ENCODE data around the gene HOMER1. TPM values are rescaled to one million over a fixed set of nuclear protein-coding genes. Genes with fewer than 3 reads are reported as not detected.

The HOMER1 gene
- total RNA-seq, 1 experiment from 2014 or later = 6.3 TPM

DNA sequence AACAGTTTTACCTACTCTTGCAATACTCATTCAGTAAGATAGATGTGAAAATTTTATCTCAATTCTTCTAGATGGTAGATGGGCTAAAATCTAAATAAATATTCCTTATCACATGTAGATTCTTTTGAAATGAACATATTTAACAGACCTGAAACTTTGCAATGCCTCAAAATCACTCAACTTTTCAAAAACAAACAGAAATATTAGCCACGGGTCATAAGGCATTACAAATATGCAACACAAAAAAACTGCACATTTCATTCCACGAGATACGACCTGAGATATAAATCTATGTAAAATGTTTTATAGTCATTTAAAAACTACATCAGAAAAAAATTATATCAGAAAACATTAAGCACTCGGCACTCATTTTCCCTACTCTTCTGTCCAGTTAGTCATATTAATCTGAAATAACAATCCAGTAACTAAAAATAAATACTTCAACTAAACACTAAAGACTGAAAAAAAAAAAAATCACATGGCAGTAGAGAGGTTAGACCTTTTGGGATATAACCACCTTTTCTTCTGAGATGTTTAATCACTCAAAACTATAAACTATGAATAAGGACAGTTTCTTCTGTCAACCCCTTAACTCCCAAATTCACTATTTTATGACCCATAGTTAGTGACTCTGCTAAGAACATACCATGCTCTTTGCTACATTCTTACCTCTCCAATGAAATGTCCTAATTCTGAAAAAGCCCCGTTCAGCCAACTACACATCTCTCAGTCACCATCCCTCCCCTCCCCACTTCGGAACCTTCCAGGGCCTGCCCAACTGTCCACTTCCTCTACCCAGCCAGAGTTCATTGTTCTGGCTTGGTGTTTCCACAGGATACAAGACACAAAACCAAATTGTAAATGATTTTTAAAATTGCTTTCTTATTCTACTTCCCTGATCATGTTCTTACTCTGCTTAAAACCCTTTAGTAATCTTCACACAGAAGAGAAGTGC lies 6.4 kb downstream of the HOMER1 start:
- no peaks in the 10 kb centered on the region for H3K27me3 ChIP-seq
- DNase-seq = no peak
- H3K4me3 ChIP-seq = no peak overlapping the region
- no peaks in the 10 kb centered on the region; the same call in 1 of the 2 replicates for H3K36me3 ChIP-seq
- H3K9me3 ChIP-seq = no peaks in the 10 kb centered on the region

DNA sequence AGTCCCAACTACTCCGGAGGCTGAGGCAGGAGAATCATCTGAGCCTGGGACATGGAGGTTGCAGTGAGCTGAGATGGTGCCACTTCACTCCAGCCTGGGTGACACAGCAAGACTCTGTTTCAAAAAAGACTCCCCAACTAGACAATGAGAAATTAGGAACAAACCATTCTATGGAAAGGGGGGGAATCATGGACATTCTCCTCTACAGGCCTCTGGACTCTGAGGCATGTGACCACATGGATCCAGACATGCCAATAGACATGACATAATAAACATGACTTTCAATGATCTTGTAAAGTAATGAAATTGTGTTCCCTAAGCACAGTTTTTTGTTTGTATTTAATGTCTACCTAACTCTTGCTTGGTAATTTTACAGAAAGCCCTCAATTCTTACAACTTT lies 8.8 kb downstream of the HOMER1 start:
- Histone ChIP-seq H3K27me3 (no peaks in the 10 kb centered on the region), H3K36me3 (no peaks in the 10 kb centered on the region; the same call in 1 of the 2 replicates), H3K4me3 (no peak overlapping the region), H3K9me3 (no peaks in the 10 kb centered on the region)
- DNase-seq = no peak

DNA sequence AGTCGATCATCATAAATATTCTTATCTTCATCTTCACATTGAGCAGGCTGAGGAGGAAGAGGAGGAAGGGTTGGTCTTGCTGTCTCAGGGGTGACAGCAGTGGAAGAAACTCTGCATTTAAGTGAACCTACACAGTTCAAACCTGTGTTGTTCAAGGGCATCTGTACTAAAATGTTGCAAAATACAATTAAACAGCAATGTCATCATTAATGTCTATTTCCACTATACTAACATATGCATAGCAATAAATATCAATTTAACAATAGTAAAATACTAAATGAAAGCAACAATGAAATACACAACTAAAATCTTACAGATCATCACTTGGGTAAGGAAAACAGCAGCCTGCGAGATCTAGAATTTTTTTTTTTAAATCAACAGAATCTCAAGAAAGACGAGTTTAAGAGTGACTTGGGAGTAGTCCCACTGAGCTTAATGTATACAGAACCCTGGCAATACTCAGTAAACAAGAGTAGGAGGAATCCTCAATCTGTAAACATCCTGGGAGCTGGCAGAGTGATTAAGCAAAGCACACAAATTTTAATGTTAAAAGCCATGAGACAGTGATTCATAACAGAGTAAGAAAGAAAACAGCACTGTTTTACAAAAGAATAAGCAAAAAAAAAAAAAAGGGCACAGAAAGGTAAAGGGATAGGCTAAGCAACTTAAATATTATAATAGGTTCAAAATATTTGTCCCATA lies 10.0 kb downstream of the HOMER1 start:
- H3K27me3 ChIP-seq = no peaks in the 10 kb centered on the region
- H3K36me3 ChIP-seq = no peaks in the 10 kb centered on the region; the same call in 1 of the 2 replicates
- H3K4me3 ChIP-seq = no peak overlapping the region
- no peaks in the 10 kb centered on the region for H3K9me3 ChIP-seq
- peak; percentile 31 for DNase-seq

DNA sequence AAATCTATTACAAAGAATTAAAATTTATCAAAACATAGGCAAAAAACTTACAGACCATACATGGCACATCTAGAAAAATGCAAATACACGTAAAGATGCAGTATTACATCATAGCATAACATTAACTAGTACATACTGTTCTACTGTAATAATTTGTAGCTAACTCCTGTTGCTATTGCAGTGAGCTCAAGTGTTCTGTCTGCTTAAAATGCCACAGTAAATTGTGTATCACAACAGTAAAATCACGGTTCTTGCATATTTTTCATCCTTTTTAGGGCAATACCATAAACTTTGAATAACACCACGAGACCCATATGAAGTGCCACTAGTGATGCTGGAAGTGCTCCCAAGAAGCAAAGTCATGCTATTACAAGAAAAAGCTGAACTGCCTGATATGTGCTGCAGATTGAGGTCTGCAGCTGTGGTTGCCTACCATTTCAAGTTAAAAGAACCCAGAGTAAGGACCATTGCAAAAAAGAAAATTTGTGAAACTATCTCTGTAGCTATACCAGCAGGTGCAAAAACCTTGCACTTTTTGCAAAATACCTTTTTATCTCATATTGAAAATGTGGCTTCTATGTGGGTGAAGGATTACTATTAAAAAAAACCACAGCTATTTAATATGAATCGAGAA lies 14.2 kb downstream of the HOMER1 start:
- Histone ChIP-seq H3K36me3 (no peaks in the 10 kb centered on the region), H3K4me3 (no peak overlapping the region)
- DNase-seq = no peak

DNA sequence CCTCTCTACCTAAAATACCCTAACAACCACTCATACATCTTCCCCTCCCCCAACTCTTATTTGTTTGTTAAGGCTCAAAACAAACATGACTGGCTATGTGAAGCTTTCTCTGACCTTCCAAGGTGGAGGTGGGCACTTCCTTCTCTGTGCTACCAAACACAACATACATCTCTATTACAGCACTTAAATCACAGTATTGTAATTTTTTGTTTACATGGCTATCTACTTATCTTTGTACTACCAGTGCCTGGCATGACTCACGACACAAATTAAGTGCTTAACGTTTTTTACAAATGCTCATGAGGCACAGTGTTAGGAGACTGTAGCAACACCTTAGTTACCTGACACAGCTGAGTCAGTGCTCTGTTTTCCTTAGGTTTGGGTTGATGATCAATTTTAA lies 18.6 kb downstream of the HOMER1 start:
- no peak for DNase-seq
- H3K4me3 ChIP-seq = no peak overlapping the region
- no peaks in the 10 kb centered on the region for H3K27me3 ChIP-seq
- no peaks in the 10 kb centered on the region for H3K9me3 ChIP-seq
- H3K36me3 ChIP-seq = no peaks in the 10 kb centered on the region

More for the DNA sequence above, 14.2 kb downstream of the HOMER1 start:
- no peaks in the 10 kb centered on the region for H3K27me3 ChIP-seq
- no peaks in the 10 kb centered on the region for H3K9me3 ChIP-seq

DNA sequence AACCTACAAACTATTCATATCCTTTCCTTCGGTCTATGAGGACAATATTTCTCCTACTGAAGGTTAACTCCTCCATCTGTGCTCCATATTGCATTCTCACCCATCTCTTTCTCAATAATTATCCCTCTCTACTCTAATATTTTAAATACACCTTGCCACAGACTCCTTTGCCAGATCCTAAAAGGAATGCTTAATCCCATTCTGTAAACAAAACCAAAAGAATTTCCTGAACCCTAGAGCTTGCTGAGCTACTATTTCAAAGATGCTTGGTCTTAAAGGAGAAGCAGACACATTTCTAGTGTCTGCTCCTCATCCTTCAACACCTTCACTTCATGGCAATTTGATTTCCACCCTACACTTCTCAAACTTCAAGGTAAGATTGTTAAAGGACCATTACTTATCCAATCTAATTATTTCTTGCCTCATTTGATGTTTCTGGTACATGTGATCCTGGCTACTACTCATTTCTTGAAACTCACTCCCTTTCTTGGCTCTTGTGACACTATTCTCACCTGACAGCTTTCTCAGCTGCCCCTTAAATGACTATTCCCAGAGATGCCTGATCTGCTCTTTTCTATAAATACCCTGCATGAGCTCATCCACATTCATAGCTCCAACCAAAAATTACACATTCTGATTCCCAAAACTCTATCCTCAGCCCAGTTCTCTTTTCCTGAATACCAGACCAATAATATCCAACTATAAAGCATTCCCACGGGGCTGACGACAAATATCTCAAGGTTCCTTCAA lies 20.2 kb downstream of the HOMER1 start:
- Histone ChIP-seq H3K36me3 (no peaks in the 10 kb centered on the region), H3K9me3 (no peaks in the 10 kb centered on the region), H3K4me3 (no peak overlapping the region), H3K27me3 (no peaks in the 10 kb centered on the region)
- DNase-seq = no peak

DNA sequence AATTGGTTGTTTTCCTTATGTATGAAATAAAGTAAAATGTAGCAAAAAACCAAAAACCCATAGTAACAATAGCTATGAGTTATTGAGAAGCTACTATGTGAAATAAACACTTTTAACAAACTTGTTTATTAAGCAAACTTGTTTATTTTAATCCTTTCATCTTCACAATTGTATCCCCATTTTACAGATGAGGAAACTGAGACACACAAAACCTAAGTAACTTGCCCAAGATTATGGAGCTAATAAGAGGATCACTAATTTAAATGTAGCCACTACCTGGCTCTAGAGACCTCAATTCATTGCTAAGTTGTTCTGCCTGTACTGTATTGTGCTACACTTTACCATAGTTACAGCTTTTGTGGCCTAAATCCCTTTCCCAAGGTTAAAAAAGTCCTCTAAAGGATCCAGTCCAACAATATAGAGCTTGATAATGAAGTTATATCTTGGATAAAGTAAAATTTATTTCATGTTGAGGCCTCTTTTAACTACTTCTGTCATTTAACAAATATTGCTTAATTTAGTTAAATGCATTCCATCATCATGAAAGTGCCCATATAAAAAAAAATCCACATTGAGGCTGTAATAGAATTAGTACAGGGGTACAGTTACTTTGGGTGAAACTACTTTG lies 22.1 kb downstream of the HOMER1 start:
- Histone ChIP-seq H3K4me3 (no peak overlapping the region), H3K9me3 (no peaks in the 10 kb centered on the region), H3K27me3 (no peaks in the 10 kb centered on the region), H3K36me3 (no peaks in the 10 kb centered on the region)
- DNase-seq = no peak

DNA sequence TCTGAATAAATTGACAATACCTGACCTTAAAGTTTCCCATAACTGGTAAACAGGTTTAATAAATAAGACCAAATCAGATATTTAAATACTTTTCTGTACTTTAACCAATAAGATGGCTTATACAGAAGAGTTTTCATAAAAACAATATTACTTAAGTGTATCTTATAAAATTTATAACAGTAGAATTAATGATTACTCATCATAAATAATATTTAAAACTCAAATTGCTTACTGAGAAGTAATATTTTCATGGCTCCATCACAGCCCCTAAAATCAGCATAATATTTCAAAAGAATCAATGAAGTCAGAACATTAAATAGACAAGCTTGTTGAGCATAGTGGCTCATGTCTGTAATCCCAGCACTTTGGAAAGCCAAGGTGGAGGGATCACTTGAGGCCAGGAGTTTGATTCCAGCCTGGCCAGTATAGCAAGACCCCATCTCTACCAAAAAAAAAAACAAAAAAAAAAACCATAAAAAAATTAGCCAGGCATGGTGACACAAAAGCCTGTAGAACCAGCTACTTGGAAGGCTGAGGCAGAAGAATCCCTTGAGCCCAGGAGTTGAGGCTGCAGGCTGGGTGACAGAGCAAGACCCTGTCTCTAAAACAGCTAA lies 23.5 kb downstream of the HOMER1 start:
- no peak overlapping the region for H3K4me3 ChIP-seq
- H3K9me3 ChIP-seq = no peaks in the 10 kb centered on the region
- H3K36me3 ChIP-seq = no peaks in the 10 kb centered on the region
- no peaks in the 10 kb centered on the region for H3K27me3 ChIP-seq
- DNase-seq = no peak

DNA sequence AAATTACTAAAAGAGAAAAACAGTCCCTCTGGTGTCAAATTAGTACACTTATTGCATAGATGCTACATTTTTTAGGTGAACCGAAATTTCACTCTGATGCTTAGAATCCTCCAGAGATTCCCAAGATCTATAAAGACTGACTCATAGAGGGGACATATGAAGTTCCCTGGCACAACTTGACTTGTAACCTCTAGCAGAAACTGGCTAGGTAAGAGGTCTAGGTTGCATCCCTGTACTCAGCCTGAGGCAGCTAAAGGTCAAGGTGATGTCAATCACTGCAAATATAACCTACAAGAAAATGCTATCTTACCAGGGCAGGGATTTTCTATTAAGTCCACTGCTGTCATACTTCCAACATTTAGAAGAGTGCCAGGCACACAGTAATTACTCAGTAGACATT lies 24.2 kb downstream of the HOMER1 start:
- DNase-seq = no peak
- no peak overlapping the region for H3K4me3 ChIP-seq
- no peaks in the 10 kb centered on the region for H3K27me3 ChIP-seq
- no peaks in the 10 kb centered on the region for H3K36me3 ChIP-seq
- no peaks in the 10 kb centered on the region for H3K9me3 ChIP-seq

DNA sequence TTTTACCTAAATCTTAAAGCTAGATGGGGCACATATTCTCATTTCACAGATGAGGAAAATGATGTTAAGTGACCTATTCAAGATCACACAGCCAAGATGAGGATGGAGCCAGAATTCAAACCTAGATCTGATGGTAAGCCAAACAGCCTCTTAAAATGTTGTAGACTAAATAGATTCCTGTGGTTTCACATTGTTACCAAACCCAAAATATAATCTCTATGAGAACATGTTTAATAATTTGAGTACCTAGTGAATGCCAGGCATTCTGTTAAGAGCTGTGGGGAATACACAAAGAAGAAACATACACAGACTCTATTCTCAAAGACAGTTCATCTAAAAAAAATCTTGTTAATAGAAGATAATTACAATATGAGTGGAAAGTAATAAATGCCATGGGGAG lies 25.2 kb downstream of the HOMER1 start:
- DNase-seq = no peak
- no peaks in the 10 kb centered on the region for H3K36me3 ChIP-seq
- H3K27me3 ChIP-seq = no peaks in the 10 kb centered on the region
- no peak overlapping the region for H3K4me3 ChIP-seq
- H3K9me3 ChIP-seq = no peaks in the 10 kb centered on the region

DNA sequence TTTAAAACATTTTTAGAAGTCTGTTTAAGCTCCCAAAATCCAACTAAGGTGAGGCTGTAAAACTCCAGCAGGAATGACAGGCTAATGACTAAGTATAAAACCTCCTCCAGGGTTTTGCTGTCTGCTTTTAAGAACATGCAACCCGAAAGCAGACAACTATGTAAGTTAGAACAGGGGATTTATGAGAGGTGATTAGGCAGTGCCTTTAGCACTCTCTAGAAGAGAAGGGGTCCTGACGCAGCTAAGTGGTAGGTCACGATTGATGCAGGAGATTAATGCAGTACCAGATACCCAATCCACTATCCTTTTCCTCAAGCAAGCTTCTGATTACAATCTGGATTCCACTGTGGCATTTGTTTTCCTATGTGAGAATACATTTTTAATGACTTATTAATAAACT lies 25.9 kb downstream of the HOMER1 start:
- no peaks in the 10 kb centered on the region for H3K36me3 ChIP-seq
- no peak overlapping the region for H3K4me3 ChIP-seq
- no peaks in the 10 kb centered on the region for H3K9me3 ChIP-seq
- no peak for DNase-seq
- no peaks in the 10 kb centered on the region for H3K27me3 ChIP-seq

DNA sequence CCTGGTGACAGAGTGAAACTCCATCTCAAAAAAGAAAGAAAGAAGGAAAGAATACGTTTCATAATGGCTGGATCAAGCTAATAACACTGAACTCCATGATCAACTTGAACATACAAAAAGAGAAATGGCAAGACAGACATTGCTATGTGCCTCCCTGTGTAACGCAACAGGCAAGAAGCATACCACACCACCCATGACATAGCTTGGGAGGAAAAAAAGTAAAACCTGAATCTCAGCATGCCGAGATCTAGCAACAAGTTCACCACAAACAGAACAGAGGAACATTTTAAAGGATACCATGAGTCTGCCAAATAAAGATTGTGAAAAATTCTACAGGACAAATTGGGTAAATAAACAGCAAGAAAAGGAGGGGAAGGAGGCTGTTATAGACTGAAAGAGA lies 26.7 kb downstream of the HOMER1 start:
- H3K4me3 ChIP-seq = no peak overlapping the region
- H3K27me3 ChIP-seq = no peaks in the 10 kb centered on the region
- DNase-seq = no peak
- H3K36me3 ChIP-seq = no peaks in the 10 kb centered on the region
- no peaks in the 10 kb centered on the region for H3K9me3 ChIP-seq

DNA sequence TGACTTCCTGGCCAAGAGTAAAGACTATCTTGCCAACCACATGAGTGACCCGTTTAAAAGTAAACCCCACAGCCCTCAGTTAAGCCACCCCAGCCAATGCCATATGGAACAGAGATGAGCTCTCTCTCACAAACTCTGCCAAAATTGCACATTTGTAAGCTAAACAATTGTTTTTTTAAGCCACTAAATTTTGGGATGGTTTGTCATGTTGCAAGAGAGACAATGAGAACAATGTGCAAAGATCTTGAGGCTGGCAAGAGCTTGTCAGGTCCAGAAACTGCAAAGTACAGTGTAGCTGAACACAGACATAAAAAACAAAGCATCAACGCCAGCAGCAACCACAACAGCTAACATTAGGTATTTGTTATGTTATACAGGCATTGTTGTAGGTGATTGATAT lies 27.8 kb downstream of the HOMER1 start:
- H3K36me3 ChIP-seq = no peaks in the 10 kb centered on the region

DNA sequence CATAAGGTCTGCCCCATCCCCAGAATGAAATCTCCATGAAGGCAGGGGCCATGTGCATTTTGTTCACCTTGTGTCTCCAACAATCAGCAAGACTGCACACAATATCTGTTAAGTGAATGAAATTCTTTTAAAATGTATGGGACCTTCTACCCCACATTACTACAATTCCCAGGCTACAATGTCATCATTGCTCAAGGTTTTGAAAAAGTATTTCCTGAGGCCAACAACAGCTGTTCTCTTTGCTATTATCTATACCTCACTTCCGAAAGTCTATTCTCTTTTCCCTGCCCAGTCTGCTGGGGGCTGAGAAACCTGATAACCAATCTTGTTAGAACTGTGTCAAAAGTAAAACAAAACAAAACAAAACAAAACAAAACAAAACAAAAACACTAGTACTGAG lies 29.2 kb downstream of the HOMER1 start:
- Histone ChIP-seq H3K27me3 (no peaks in the 10 kb centered on the region), H3K9me3 (no peaks in the 10 kb centered on the region), H3K36me3 (no peaks in the 10 kb centered on the region), H3K4me3 (no peak overlapping the region)
- no peak for DNase-seq

More for the DNA sequence above, 27.8 kb downstream of the HOMER1 start:
- no peaks in the 10 kb centered on the region for H3K27me3 ChIP-seq
- H3K4me3 ChIP-seq = no peak overlapping the region
- H3K9me3 ChIP-seq = no peaks in the 10 kb centered on the region
- no peak for DNase-seq

DNA sequence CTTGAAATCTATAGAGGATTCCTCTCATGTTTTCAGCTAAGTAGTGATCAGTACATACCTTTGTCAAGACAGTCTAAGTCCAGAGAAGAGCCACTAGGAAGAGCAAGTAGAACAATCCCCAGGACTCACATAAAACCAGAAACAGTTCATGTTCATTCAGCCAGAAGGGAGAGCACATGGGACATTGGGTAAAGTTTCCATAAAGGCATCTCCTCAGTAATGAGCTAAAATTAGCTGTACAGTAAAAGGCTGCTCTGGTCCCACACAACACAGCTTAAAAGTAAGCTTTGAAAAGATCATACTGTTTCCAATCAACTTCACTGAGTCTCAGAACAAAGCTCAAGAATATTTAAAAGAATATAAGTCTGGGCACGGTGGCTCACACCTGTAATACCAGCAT lies 32.4 kb downstream of the HOMER1 start:
- Histone ChIP-seq H3K27me3 (no peaks in the 10 kb centered on the region), H3K36me3 (no peaks in the 10 kb centered on the region), H3K4me3 (no peak overlapping the region), H3K9me3 (no peaks in the 10 kb centered on the region)
- no peak for DNase-seq

DNA sequence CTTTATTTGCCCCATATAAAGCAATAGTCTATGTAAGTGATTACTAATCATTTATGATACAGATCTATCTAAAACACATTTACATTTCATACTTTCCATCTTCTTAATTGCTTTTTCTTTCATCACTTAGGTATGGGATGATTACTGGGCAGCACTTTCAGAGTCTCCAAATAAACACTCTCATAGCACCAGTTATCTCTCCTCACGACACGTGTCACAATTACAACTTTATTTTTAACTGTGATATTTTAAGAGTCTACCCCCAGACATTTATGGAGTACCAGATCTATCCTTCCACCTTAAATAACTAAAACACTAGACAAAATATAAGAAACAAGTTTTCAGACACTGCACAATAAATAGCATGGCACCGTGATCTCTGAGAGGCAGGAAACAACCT lies 32.9 kb downstream of the HOMER1 start:
- no peak for DNase-seq

More for the DNA sequence above, 32.9 kb downstream of the HOMER1 start:
- no peaks in the 10 kb centered on the region for H3K36me3 ChIP-seq
- H3K4me3 ChIP-seq = no peak overlapping the region
- no peaks in the 10 kb centered on the region for H3K27me3 ChIP-seq
- no peaks in the 10 kb centered on the region for H3K9me3 ChIP-seq

Measured in MG63 (cell line).